ENCODE results near the gene ANKRD33B. TPM values are rescaled to one million over a fixed set of nuclear protein-coding genes. Genes with fewer than 3 reads are reported as not detected.

The ANKRD33B gene
- total and polyA plus RNA-seq, 11 donors: 0.98 to 33.8 (median 4.9) TPM

GRCh38 chr5:10652606-10653005 lies 88.7 kb downstream of the ANKRD33B start:
- TF ChIP-seq CTCF (IDR thresholded peaks at IDR 0.05) (no peak), POLR2A (IDR thresholded peaks at IDR 0.05) (no peak)
- peaks cover 0 to 18% (median 0%) of the 10 kb centered on the region in 12 donors for H3K4me1 ChIP-seq
- peaks cover 0 to 25% (median 11%) of the 10 kb centered on the region in 9 donors for H3K36me3 ChIP-seq
- intact Hi-C loops (cut with DNase I): no loop called here
- no peaks in the 10 kb centered on the region for H3K9me3 ChIP-seq
- WGBS, 4 donors: 88 to 95% (median 92%) methylated on average over 8 of the region's 8 CpGs
- ATAC-seq: no peak
- no peak overlapping the region for H3K27ac ChIP-seq
- DNase-seq: no peak
- no peak overlapping the region for H3K4me3 ChIP-seq
- H3K27me3 ChIP-seq: no peaks in the 10 kb centered on the region

- H3K36me3 ChIP-seq: peaks cover 0 to 25% (median 11%) of the 10 kb centered on the region in 9 donors
- TF ChIP-seq CTCF (IDR thresholded peaks at IDR 0.05) (no peak), POLR2A (IDR thresholded peaks at IDR 0.05) (no peak)
- H3K27me3 ChIP-seq: no peaks in the 10 kb centered on the region
- no peak overlapping the region for H3K27ac ChIP-seq
- H3K4me1 ChIP-seq: peaks cover 0 to 18% (median 0%) of the 10 kb centered on the region in 12 donors
- no peak overlapping the region for H3K4me3 ChIP-seq
- ATAC-seq (peak; percentile 50 to 86 (median 68)), DNase-seq (peak; percentile 50 to 84 (median 78))
- H3K9me3 ChIP-seq: no peaks in the 10 kb centered on the region
- intact Hi-C loops (cut with DNase I): no loop called here
- 63 to 75% (median 68%) methylated on average over 4 of the region's 4 CpGs for WGBS, 4 donors
Observed at GRCh38 chr5:10653043-10653442, 89.2 kb downstream of the ANKRD33B start.

GRCh38 chr5:10653751-10654400 lies 90.0 kb downstream of the ANKRD33B start:
- intact Hi-C loops (cut with DNase I): no loop called here
- no peak overlapping the region for H3K4me3 ChIP-seq
- no peak for TF ChIP-seq CTCF (IDR thresholded peaks at IDR 0.05)
- no peak for TF ChIP-seq POLR2A (IDR thresholded peaks at IDR 0.05)
- H3K27me3 ChIP-seq: no peaks in the 10 kb centered on the region
- no peaks in the 10 kb centered on the region for H3K9me3 ChIP-seq
- H3K27ac ChIP-seq: no peak overlapping the region
- peaks cover 0 to 25% (median 11%) of the 10 kb centered on the region in 9 donors for H3K36me3 ChIP-seq
- 79 to 89% (median 86%) methylated on average over 12 of the region's 12 CpGs for WGBS, 4 donors
- ATAC-seq (no peak), DNase-seq (no peak)
- peaks cover 0 to 18% (median 0%) of the 10 kb centered on the region in 12 donors for H3K4me1 ChIP-seq

GRCh38 chr5:10654566-10654965 lies 90.7 kb downstream of the ANKRD33B start:
- DNase-seq (no peak), ATAC-seq (no peak)
- peaks cover 0 to 18% (median 0%) of the 10 kb centered on the region in 12 donors for H3K4me1 ChIP-seq
- no peak overlapping the region for H3K27ac ChIP-seq
- H3K9me3 ChIP-seq: no peaks in the 10 kb centered on the region
- intact Hi-C loops (cut with DNase I): no loop called here
- H3K4me3 ChIP-seq: no peak overlapping the region
- TF ChIP-seq CTCF (IDR thresholded peaks at IDR 0.05) (no peak), POLR2A (IDR thresholded peaks at IDR 0.05) (no peak)
- no peaks in the 10 kb centered on the region for H3K27me3 ChIP-seq
- WGBS, 4 donors: 90 to 99% (median 91%) methylated on average over 13 of the region's 13 CpGs
- H3K36me3 ChIP-seq: peaks cover 0 to 25% (median 9%) of the 10 kb centered on the region in 9 donors

Measured in heart left ventricle (tissue), 16 donors.